ENCODE data around the gene OSBPL3.
A peak's percentile ranks its signal among the peaks of the same experiment; 100 is the strongest.

Gene OSBPL3

GRCh38 chr7:24763303-24763901 is 216.6 kb downstream of the OSBPL3 start:
- in situ Hi-C loops (cut with MboI; ENCODE audit: low pct_unique_long_range_greater_than_20kb, low sequenced_read_pairs) = no loop called here
- DNase-seq = no peak

- DNase-seq = no peak
- in situ Hi-C loops (cut with MboI; ENCODE audit: low pct_unique_long_range_greater_than_20kb, low sequenced_read_pairs) = no loop called here
Observed at GRCh38 chr7:24762771-24763170, 217.2 kb downstream of the OSBPL3 start.

GRCh38 chr7:24760968-24761367 is 219.0 kb downstream of the OSBPL3 start:
- DNase-seq = no peak
- in situ Hi-C loops (cut with MboI; ENCODE audit: low pct_unique_long_range_greater_than_20kb, low sequenced_read_pairs) = no loop called here

- DNase-seq = no peak
Observed at GRCh38 chr7:24757353-24758275, 222.4 kb downstream of the OSBPL3 start, which contains the start of gene GSDME. TSS of gene GSDME (minus strand) at chr7:24757464. CDS start at chr7:24749774, 7,690 bp downstream.

GRCh38 chr7:24756545-24757352 is 223.2 kb downstream of the OSBPL3 start:
- in situ Hi-C loops (cut with MboI; ENCODE audit: low pct_unique_long_range_greater_than_20kb, low sequenced_read_pairs) = no loop called here
- no peak for DNase-seq

More at GRCh38 chr7:24757353-24758275, 222.4 kb downstream of the OSBPL3 start, which contains the start of gene GSDME:
- in situ Hi-C loops (cut with MboI; ENCODE audit: low pct_unique_long_range_greater_than_20kb, low sequenced_read_pairs) = no loop called here

- in situ Hi-C loops (cut with MboI; ENCODE audit: low pct_unique_long_range_greater_than_20kb, low sequenced_read_pairs) = no loop called here
- peak; percentile 57 for DNase-seq
Observed at GRCh38 chr7:24755541-24756407, 224.2 kb downstream of the OSBPL3 start.

GRCh38 chr7:24754906-24755506 is 225.0 kb downstream of the OSBPL3 start:
- in situ Hi-C loops (cut with MboI; ENCODE audit: low pct_unique_long_range_greater_than_20kb, low sequenced_read_pairs) = no loop called here
- DNase-seq = no peak

- in situ Hi-C loops (cut with MboI; ENCODE audit: low pct_unique_long_range_greater_than_20kb, low sequenced_read_pairs) = no loop called here
- no peak for DNase-seq
Observed at GRCh38 chr7:24752073-24752800, 227.7 kb downstream of the OSBPL3 start.

GRCh38 chr7:24751484-24751883 is 228.5 kb downstream of the OSBPL3 start:
- DNase-seq = no peak
- in situ Hi-C loops (cut with MboI; ENCODE audit: low pct_unique_long_range_greater_than_20kb, low sequenced_read_pairs) = no loop called here

- DNase-seq = no peak
- in situ Hi-C loops (cut with MboI; ENCODE audit: low pct_unique_long_range_greater_than_20kb, low sequenced_read_pairs) = no loop called here
Observed at GRCh38 chr7:24750441-24751055, 229.4 kb downstream of the OSBPL3 start.

GRCh38 chr7:24748521-24748920 is 231.5 kb downstream of the OSBPL3 start:
- in situ Hi-C loops (cut with MboI; ENCODE audit: low pct_unique_long_range_greater_than_20kb, low sequenced_read_pairs) = no loop called here
- no peak for DNase-seq
